DLD1 (cell line): ENCODE measurements around the gene CCL2.

Experiments used
- in situ Hi-C: cut with HindIII; loops from 2 replicates; pipeline ENCODE4 v1.10.0; 2017; ENCODE audit warnings: low sequenced_read_pairs

The CCL2 gene

GRCh38 chr17:34237458-34237857, 17.6 kb upstream of the CCL2 start:
- in situ Hi-C loops = no loop called here

- in situ Hi-C loops = no loop called here
These were observed 14.0 kb upstream of the CCL2 start for GRCh38 chr17:34241062-34241461.

GRCh38 chr17:34242587-34243363, 12.3 kb upstream of the CCL2 start:
- in situ Hi-C loops = no loop called here

- in situ Hi-C loops = no loop called here
These were observed 11.4 kb upstream of the CCL2 start for GRCh38 chr17:34243364-34244320.

- in situ Hi-C loops = no loop called here
These were observed 9.7 kb upstream of the CCL2 start for GRCh38 chr17:34245351-34245905.

GRCh38 chr17:34246446-34246845, 8.6 kb upstream of the CCL2 start:
- in situ Hi-C loops = no loop called here

GRCh38 chr17:34246881-34247280, 8.2 kb upstream of the CCL2 start:
- in situ Hi-C loops = no loop called here

GRCh38 chr17:34248511-34249024, 6.5 kb upstream of the CCL2 start:
- in situ Hi-C loops = no loop called here

- in situ Hi-C loops = no loop called here
These were observed 6.0 kb upstream of the CCL2 start for GRCh38 chr17:34249061-34249460.

- in situ Hi-C loops = no loop called here
These were observed 5.6 kb upstream of the CCL2 start for GRCh38 chr17:34249478-34249877.

- in situ Hi-C loops = no loop called here
These were observed 3.9 kb upstream of the CCL2 start for GRCh38 chr17:34251186-34251585.

- in situ Hi-C loops = no loop called here
These were observed 3.0 kb upstream of the CCL2 start for GRCh38 chr17:34252095-34252443.

GRCh38 chr17:34252444-34253138, 2.5 kb upstream of the CCL2 start:
- in situ Hi-C loops = no loop called here

- in situ Hi-C loops = no loop called here
These were observed 2.0 kb upstream of the CCL2 start for GRCh38 chr17:34253139-34253525.

- in situ Hi-C loops = no loop called here
These were observed 939 bp upstream of the CCL2 start for GRCh38 chr17:34254146-34254545.

- in situ Hi-C loops = no loop called here
These were observed 272 bp downstream of the CCL2 start for GRCh38 chr17:34255381-34255732.

- in situ Hi-C loops = no loop called here
These were observed 756 bp downstream of the CCL2 start for GRCh38 chr17:34255841-34256240.

- in situ Hi-C loops = no loop called here
These were observed 2.4 kb downstream of the CCL2 start for GRCh38 chr17:34257299-34257985.

GRCh38 chr17:34257986-34258326, 2.9 kb downstream of the CCL2 start:
- in situ Hi-C loops = no loop called here

- in situ Hi-C loops = no loop called here
These were observed 4.1 kb downstream of the CCL2 start for GRCh38 chr17:34259146-34259545.

- in situ Hi-C loops = no loop called here
These were observed 5.8 kb downstream of the CCL2 start for GRCh38 chr17:34260861-34261260.
